K562 (cell line): ENCODE data around the gene SEPTIN1. TPM values are rescaled to one million over a fixed set of nuclear protein-coding genes. Genes with fewer than 3 reads are reported as not detected.
A peak's percentile ranks its signal among the peaks of the same experiment; 100 is the strongest.

Source experiments
- C11orf30 ChIP-seq: fragments of 450-650 bp; IDR thresholded peaks from 2 replicates; pipeline ENCODE4 v1.6.1; 2016; ENCODE audit warnings: low read depth, mild to moderate bottlenecking
- CAMTA2 ChIP-seq: fragments of 250-450 bp; sonication (Bioruptor Pico); conservative IDR thresholded peaks from 2 replicates; pipeline ENCODE4 v1.5.1; 2022
- CXXC5 ChIP-seq: fragments of 250-450 bp; sonication (Bioruptor Pico); IDR thresholded peaks from 2 replicates; pipeline ENCODE4 v1.8.0; 2022; ENCODE audit warnings: inconsistent platforms, mild to moderate bottlenecking, moderate library complexity
- HBP1 ChIP-seq: fragments of 450-650 bp; formaldehyde crosslinking; IDR thresholded peaks from 2 replicates; pipeline ENCODE4 v1.4.0; 2022; ENCODE audit warnings: missing genetic modification characterization
- KLF6 ChIP-seq: fragments of 250-450 bp; sonication (Bioruptor Pico); IDR thresholded peaks from 2 replicates; pipeline ENCODE4 v1.4.0; 2020; ENCODE audit warnings: mild to moderate bottlenecking, moderate library complexity, borderline replicate concordance
- TCF3 ChIP-seq: sonication (generic); formaldehyde crosslinking; IDR thresholded peaks from 2 replicates; pipeline ENCODE4 v1.4.0; 2020; ENCODE audit warnings: mild to moderate bottlenecking, missing genetic modification reagents
- TEAD4 ChIP-seq, 2 experiments: sonication (generic) in 1 of 2; formaldehyde crosslinking in 1 of 2; IDR thresholded peaks; 2 replicates each; pipeline versions ENCODE4 v1.6.1 to v1.8.0; 2012 to 2022; ENCODE audit warnings: borderline replicate concordance in 1 of 2, inconsistent platforms in 1 of 2, low read length in 1 of 2, mild to moderate bottlenecking in 1 of 2, missing genetic modification reagents in 1 of 2
- TOE1 ChIP-seq, 2 experiments: fragments of 450-650 bp in 1 of 2; sonication (generic) in 1 of 2; formaldehyde crosslinking in 1 of 2; IDR thresholded peaks; 2 replicates each; pipeline versions ENCODE4 v1.7.1 to v1.8.0; 2016 to 2022; ENCODE audit warnings: borderline replicate concordance in 2 of 2, mild to moderate bottlenecking in 2 of 2, antibody characterized with exemption in 1 of 2, inconsistent platforms in 1 of 2, low read depth in 1 of 2, missing genetic modification reagents in 1 of 2, moderate library complexity in 1 of 2
- ZBTB8A ChIP-seq: fragments of 450-650 bp; IDR thresholded peaks from 2 replicates; pipeline ENCODE4 v1.6.1; 2018; ENCODE audit warnings: mild to moderate bottlenecking, moderate library complexity; ENCODE audit not compliant: partially characterized antibody
- ZNF318 ChIP-seq, 2 experiments: fragments of 450-650 bp; IDR thresholded peaks; 2 replicates each; pipeline ENCODE4 v1.6.1; 2016; ENCODE audit warnings: mild to moderate bottlenecking in 2 of 2, borderline replicate concordance in 1 of 2, low read depth in 1 of 2, moderate library complexity in 1 of 2
- ZNF384 ChIP-seq: IDR thresholded peaks from 2 replicates; pipeline ENCODE4 v1.6.1; 2012; ENCODE audit warnings: low read depth, low read length, improper control_type of control experiment
- polyA plus RNA-seq, 8 experiments: library from polyadenylated mRNA; depleted of rRNA in 4 of 8; stranded (reverse) in 5 of 8; unstranded in 3 of 8; fragments of >200 nt; fragmentation: Nextera tagmentation in 2 of 8; fragmentation: Illumina TruSeq in 1 of 8; extraction: Ambion mirVana in 2 of 8; extraction: Trizol in 1 of 8; gene quantifications; 2 replicates each; pipeline versions ENCODE4 v1.2.1 to v1.2.3, GENCODE V29; 2011 to 2014; ENCODE audit warnings: inconsistent platforms in 1 of 8, missing spikeins in 1 of 8
- total RNA-seq, 7 experiments: library from RNA; depleted of rRNA in 6 of 7; stranded (reverse); fragments of >200 nt in 6 of 7; fragmentation: Illumina TruSeq in 2 of 7; extraction: Trizol in 2 of 7; gene quantifications; 2 replicates each; pipeline versions ENCODE4 v1.2.1 to v1.2.3, GENCODE V29; 2011 to 2021; ENCODE audit warnings: low replicate concordance in 1 of 7

Gene SEPTIN1
- total and polyA plus RNA-seq, 9 of the 15 experiments (the other 6 are each of a cell fraction or from before 2014, with no cell fraction given) = 0.23 to 5.6 (median 1.7) TPM; not detected in 1

GRCh38 chr16:30395155-30395991 lies 13.0 kb upstream of the SEPTIN1 start, which contains the start of gene ZNF48 (continued):
- TF ChIP-seq ZNF318 (IDR thresholded peaks at IDR 0.05; ENCODE audit: borderline replicate concordance in 1 of 2, low read depth in 1 of 2) (no peak), CAMTA2 (CRISPR knock-in tag) (no peak), HBP1 (CRISPR knock-in tag) (no peak), TEAD4 (IDR thresholded peaks at IDR 0.05; ENCODE audit: low read length) (no peak), TEAD4 (CRISPR knock-in tag; IDR thresholded peaks at IDR 0.05; ENCODE audit: borderline replicate concordance) (no peak), KLF6 (CRISPR knock-in tag) (no peak), CXXC5 (CRISPR knock-in tag) (peak; percentile 95), TOE1 (IDR thresholded peaks at IDR 0.05; ENCODE audit: borderline replicate concordance) (peak; percentile 38; the same call in 1 of the 2 replicates), TOE1 (CRISPR knock-in tag; IDR thresholded peaks at IDR 0.05; ENCODE audit: borderline replicate concordance, low read depth) (no peak), ZNF384 (no peak), ZBTB8A (no peak), C11orf30 (0 out of 2 replicates have a peak, but pooled peaks have one; percentile 16), TCF3 (CRISPR knock-in tag) (peak; percentile 16; the same call in 1 of the 2 replicates)
